Liver (tissue), 9 donors: ENCODE data around the gene SDR39U1. TPM values are rescaled to one million over a fixed set of nuclear protein-coding genes. Genes with fewer than 3 reads are reported as not detected.

ENCODE experiments used
- DNase-seq: peaks from one replicate; pipeline ENCODE4 v3.0.0-alpha.2; 2017; ENCODE audit warnings: low spot score
- H3K27ac ChIP-seq, 2 donors: one replicate each; pipeline ENCODE4 v1.7.0; 2013; ENCODE audit warnings: inconsistent platforms in 2 of 2, low read length in 2 of 2, control low read depth in 1 of 2, low read depth in 1 of 2, mild to moderate bottlenecking in 1 of 2
- H3K27me3 ChIP-seq, 4 donors: one replicate each; pipeline versions ENCODE4 v1.6.1 to v1.7.0; 2013; ENCODE audit warnings: low read length in 3 of 4, inconsistent platforms in 1 of 4, mild to moderate bottlenecking in 1 of 4, moderate library complexity in 1 of 4; ENCODE audit not compliant: control insufficient read depth in 4 of 4, insufficient read depth in 4 of 4
- H3K36me3 ChIP-seq, 4 donors: one replicate each; pipeline versions ENCODE4 v1.6.1 to v1.7.0; 2013; ENCODE audit warnings: low read length in 3 of 4, mild to moderate bottlenecking in 3 of 4, low read depth in 1 of 4, moderate library complexity in 1 of 4; ENCODE audit not compliant: control insufficient read depth in 4 of 4, insufficient read depth in 3 of 4
- H3K4me1 ChIP-seq, 4 donors: one replicate each; pipeline versions ENCODE4 v1.6.1 to v1.7.0; 2013; ENCODE audit warnings: low read length in 3 of 4, mild to moderate bottlenecking in 3 of 4, moderate library complexity in 1 of 4; ENCODE audit not compliant: control insufficient read depth in 4 of 4, insufficient read depth in 4 of 4
- H3K4me3 ChIP-seq, 3 donors: one replicate each; pipeline versions ENCODE4 v1.6.1 to v1.7.0; 2013; ENCODE audit warnings: low read length in 3 of 3, control low read depth in 1 of 3, low read depth in 1 of 3, mild to moderate bottlenecking in 1 of 3
- H3K9ac ChIP-seq, 2 donors: one replicate each; pipeline ENCODE4 v1.7.0; 2013; ENCODE audit warnings: low read length in 2 of 2, mild to moderate bottlenecking in 2 of 2, moderate library complexity in 2 of 2, control low read depth in 1 of 2, low read depth in 1 of 2
- H3K9me3 ChIP-seq, 4 donors: one replicate each; pipeline versions ENCODE4 v1.6.1 to v1.7.0; 2013; ENCODE audit warnings: low read length in 3 of 4; ENCODE audit not compliant: control insufficient read depth in 4 of 4
- ATF3 ChIP-seq: IDR thresholded peaks from 2 replicates; pipeline ENCODE4 v1.6.1; 2016; ENCODE audit warnings: antibody characterized with exemption
- CTCF ChIP-seq: fragments of 150-350 bp; IDR thresholded peaks from 2 replicates; pipeline ENCODE4 v1.5.1; 2017; ENCODE audit warnings: improper control_type of control experiment, low read depth, low read length; ENCODE audit not compliant: missing input control
- EGR1 ChIP-seq, 2 donors: IDR thresholded peaks; 2 replicates each; pipeline ENCODE4 v1.6.1; 2016 to 2018; ENCODE audit warnings: antibody characterized with exemption in 2 of 2, low read depth in 2 of 2
- FOXA1 ChIP-seq: IDR thresholded peaks from 2 replicates; pipeline ENCODE4 v1.6.1; 2016; ENCODE audit warnings: antibody characterized with exemption
- FOXA2 ChIP-seq: IDR thresholded peaks from 2 replicates; pipeline ENCODE4 v1.6.1; 2016; ENCODE audit warnings: antibody characterized with exemption
- GABPA ChIP-seq, 2 donors: IDR thresholded peaks in 1 of 2; conservative IDR thresholded peaks in 1 of 2; 2 replicates each; pipeline ENCODE4 v1.6.1; 2016; ENCODE audit warnings: antibody characterized with exemption in 2 of 2, mild to moderate bottlenecking in 1 of 2, moderate library complexity in 1 of 2
- HNF4A ChIP-seq, 2 donors: conservative IDR thresholded peaks; 2 replicates each; pipeline ENCODE4 v1.6.1; 2016; ENCODE audit warnings: antibody characterized with exemption in 2 of 2, mild to moderate bottlenecking in 2 of 2
- HNF4G ChIP-seq: IDR thresholded peaks from 2 replicates; pipeline ENCODE4 v1.6.1; 2016; ENCODE audit warnings: antibody characterized with exemption
- MAX ChIP-seq: IDR thresholded peaks from 2 replicates; pipeline ENCODE4 v1.6.1; 2016; ENCODE audit warnings: antibody characterized with exemption
- NR2F2 ChIP-seq: IDR thresholded peaks from 2 replicates; pipeline ENCODE4 v1.6.1; 2016; ENCODE audit warnings: antibody characterized with exemption
- RAD21 ChIP-seq, 2 donors: IDR thresholded peaks; 2 replicates each; pipeline ENCODE4 v1.6.1; 2016; ENCODE audit warnings: antibody characterized with exemption in 2 of 2, mild to moderate bottlenecking in 2 of 2
- REST ChIP-seq: IDR thresholded peaks from 2 replicates; pipeline ENCODE4 v1.6.1; 2016; ENCODE audit warnings: antibody characterized with exemption, mild to moderate bottlenecking
- RXRA ChIP-seq, 2 donors: IDR thresholded peaks; 2 replicates each; pipeline ENCODE4 v1.6.1; 2017 to 2018; ENCODE audit warnings: antibody characterized with exemption in 2 of 2, mild to moderate bottlenecking in 1 of 2
- SP1 ChIP-seq: IDR thresholded peaks from 2 replicates; pipeline ENCODE4 v1.6.1; 2018; ENCODE audit warnings: antibody characterized with exemption, mild to moderate bottlenecking
- TAF1 ChIP-seq: conservative IDR thresholded peaks from 2 replicates; pipeline ENCODE4 v1.6.1; 2016; ENCODE audit warnings: antibody characterized with exemption, mild to moderate bottlenecking
- YY1 ChIP-seq: IDR thresholded peaks from 2 replicates; pipeline ENCODE4 v1.6.1; 2016; ENCODE audit warnings: antibody characterized with exemption, mild to moderate bottlenecking
- ZBTB33 ChIP-seq: IDR thresholded peaks from 2 replicates; pipeline ENCODE4 v1.6.1; 2016; ENCODE audit warnings: antibody characterized with exemption
- WGBS: extraction: QIAGEN DNeasy Blood & Tissue Kit; methylation state at CpG from one replicate; pipeline ENCODE4 v1.1.7; 2013; 5-methylcytosine and 5-hydroxymethylcytosine counted together
- polyA plus RNA-seq, 2 donors: library from polyadenylated mRNA; stranded (reverse) in 1 of 2; unstranded in 1 of 2; fragments of 200-250 nt in 1 of 2; fragments of >200 nt in 1 of 2; fragmentation: Nextera tagmentation in 1 of 2; extraction: Ambion mirVana in 1 of 2; gene quantifications; one replicate each; pipeline versions ENCODE4 v1.2.1 to v1.2.3, GENCODE V29; 2013 to 2015
- total RNA-seq, 2 donors: library from RNA; depleted of rRNA; stranded (reverse); fragments of >200 nt; gene quantifications; one replicate each; pipeline ENCODE4 v1.2.3, GENCODE V29; 2014
- donor health status: healthy.
- donor health status: healthy.
- donor health status: healthy.
- donor health status: healthy.
- donor health status: healthy.

Gene SDR39U1
- total and polyA plus RNA-seq, 4 donors, result 10.8 to 50.4 (median 25.9) TPM

- Histone ChIP-seq H3K4me1 (peaks cover 2 to 11% (median 5%) of the 10 kb centered on the region in 4 donors), H3K27me3 (no peaks in the 10 kb centered on the region), H3K36me3 (no peaks in the 10 kb centered on the region), H3K27ac (no peak overlapping the region), H3K9ac (no peak overlapping the region), H3K9me3 (no peaks in the 10 kb centered on the region), H3K4me3 (no peak overlapping the region)
- WGBS, result 52% methylated on average over 3 of the region's 3 CpGs
- DNase-seq, result no peak
- TF ChIP-seq MAX (no peak), SP1 (no peak), ZBTB33 (no peak), EGR1 (IDR thresholded peaks at IDR 0.05; ENCODE audit: low read depth in 2 of 2) (no peak), REST (no peak), ATF3 (no peak), HNF4A (conservative IDR thresholded peaks at IDR 0.05) (no peak), FOXA2 (no peak), YY1 (no peak), RAD21 (IDR thresholded peaks at IDR 0.05) (no peak)
These were observed 48.3 kb downstream of the SDR39U1 start for GRCh38 chr14:24394275-24394674.

GRCh38 chr14:24392325-24393091 is 50.1 kb downstream of the SDR39U1 start:
- DNase-seq, result no peak
- TF ChIP-seq RXRA (IDR thresholded peaks at IDR 0.05) (no peak), HNF4A (conservative IDR thresholded peaks at IDR 0.05) (no peak), GABPA (IDR thresholded peaks at IDR 0.05 in 1 of 2, conservative IDR thresholded peaks at IDR 0.05 in 1 of 2) (no peak), CTCF (no peak), HNF4G (no peak), TAF1 (no peak), EGR1 (IDR thresholded peaks at IDR 0.05; ENCODE audit: low read depth in 2 of 2) (no peak), FOXA2 (no peak), ZBTB33 (no peak), RAD21 (IDR thresholded peaks at IDR 0.05) (no peak), SP1 (no peak), REST (no peak), NR2F2 (no peak), YY1 (no peak), FOXA1 (no peak)

More at GRCh38 chr14:24392325-24393091, 50.1 kb downstream of the SDR39U1 start:
- no peak overlapping the region for H3K27ac ChIP-seq
- no peak overlapping the region for H3K4me3 ChIP-seq
- 73% methylated on average over 8 of the region's 8 CpGs for WGBS
- H3K36me3 ChIP-seq, result no peaks in the 10 kb centered on the region
- no peaks in the 10 kb centered on the region for H3K9me3 ChIP-seq
- H3K9ac ChIP-seq, result no peak overlapping the region
- no peaks in the 10 kb centered on the region for H3K27me3 ChIP-seq
- peaks cover 0 to 9% (median 3%) of the 10 kb centered on the region in 4 donors for H3K4me1 ChIP-seq
